IPS DF 4.7 (cell line): ENCODE data around the gene B3GNT8.
"Not testable (repeated sequence)": the region's sequence is repeated elsewhere in the genome, so short reads cannot be mapped to it uniquely, and the experiment has no call there.

ENCODE experiments used
- DNase-seq: peaks from one replicate; pipeline ENCODE4 v3.0.0-alpha.2; 2013; ENCODE audit warnings: low spot score; ENCODE audit errors: extremely low read depth

B3GNT8 gene

DNA sequence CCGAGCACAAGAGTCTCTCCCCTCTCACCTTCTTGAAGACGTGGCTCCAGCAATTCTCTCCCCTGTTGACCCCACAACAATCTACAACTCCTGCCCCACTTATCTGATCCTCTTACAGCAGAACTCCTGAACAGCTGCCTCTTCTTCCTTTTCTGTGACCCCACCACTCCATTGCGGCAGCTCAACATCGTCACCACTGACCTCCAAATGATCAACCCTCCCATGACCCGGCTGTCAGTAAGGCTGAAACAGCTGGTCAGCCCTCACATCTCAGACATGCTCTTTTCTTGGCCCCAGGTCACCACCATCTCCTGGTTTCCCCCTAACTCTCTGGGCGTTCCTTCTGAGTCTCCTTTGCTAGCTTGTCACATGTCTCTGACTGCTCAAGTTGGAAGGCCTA, 31.8 kb downstream of the B3GNT8 start:
- no peak for DNase-seq

DNA sequence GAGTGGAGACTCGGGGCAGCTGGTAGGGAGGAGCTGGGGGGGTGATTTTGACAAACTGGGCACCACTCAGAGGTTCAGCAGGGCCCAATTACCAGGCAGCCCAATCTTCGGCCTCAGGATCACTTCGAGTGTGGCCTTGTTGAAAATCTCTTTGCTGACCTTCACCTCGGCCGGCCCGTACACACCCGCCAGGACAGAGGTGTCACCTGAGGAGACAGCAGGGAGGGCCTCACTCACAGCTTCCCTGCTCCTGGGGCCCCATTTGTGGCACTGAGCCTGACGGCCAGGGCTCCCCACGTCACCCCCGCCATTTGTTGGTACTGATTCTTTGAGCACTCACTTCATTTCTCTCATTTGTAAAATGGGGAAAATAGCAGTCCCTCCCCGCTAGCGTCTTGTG, 34.4 kb downstream of the B3GNT8 start:
- no peak for DNase-seq

DNA sequence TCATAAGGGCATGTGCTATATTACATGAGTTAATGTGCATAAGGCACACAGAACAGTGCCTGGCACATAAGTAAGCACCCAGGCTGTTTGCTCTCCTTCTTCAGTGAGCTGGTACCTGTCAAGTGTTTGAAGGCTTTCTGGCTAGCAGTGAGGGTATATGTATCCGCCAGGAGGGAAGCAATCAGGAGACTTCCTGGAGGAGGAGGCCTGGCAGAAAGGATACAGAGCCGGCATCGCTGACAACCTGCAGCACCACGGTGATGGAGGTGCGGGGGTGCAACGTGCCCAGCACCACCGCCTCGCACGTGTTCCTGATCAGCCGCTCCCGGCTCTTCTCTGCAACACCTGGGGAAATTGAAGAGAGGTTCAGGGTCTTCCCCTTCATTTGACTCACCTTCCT, 35.6 kb downstream of the B3GNT8 start:
- DNase-seq = no peak

GRCh38 chr19:41386442-41386841, 40.7 kb downstream of the B3GNT8 start:
- no peak for DNase-seq

- DNase-seq = no peak
These were observed 42.8 kb downstream of the B3GNT8 start for GRCh38 chr19:41384351-41384750.

- not testable (repeated sequence) for DNase-seq
These were observed 45.6 kb downstream of the B3GNT8 start for GRCh38 chr19:41381536-41381935.

- no peak for DNase-seq
These were observed 49.0 kb downstream of the B3GNT8 start for GRCh38 chr19:41377977-41378709.

DNA sequence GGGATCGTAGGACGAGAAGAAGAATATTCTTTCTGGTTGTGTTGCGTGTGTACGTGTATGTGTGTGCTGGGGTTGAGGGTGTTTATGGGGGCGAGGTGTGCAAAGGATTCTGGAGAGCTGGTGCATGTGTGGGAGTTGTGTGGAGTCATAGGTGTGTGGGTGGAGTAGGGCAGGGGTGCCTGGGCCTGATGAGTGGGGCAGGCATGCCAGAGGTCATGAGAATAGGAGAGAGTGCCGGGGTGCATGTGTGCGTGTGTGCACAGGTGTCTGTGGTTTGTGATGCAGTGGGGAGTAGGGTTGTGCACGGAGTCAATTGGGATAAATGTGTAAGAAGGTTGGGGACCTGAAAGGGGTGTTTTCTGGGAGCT, 50.2 kb downstream of the B3GNT8 start:
- DNase-seq = no peak

DNA sequence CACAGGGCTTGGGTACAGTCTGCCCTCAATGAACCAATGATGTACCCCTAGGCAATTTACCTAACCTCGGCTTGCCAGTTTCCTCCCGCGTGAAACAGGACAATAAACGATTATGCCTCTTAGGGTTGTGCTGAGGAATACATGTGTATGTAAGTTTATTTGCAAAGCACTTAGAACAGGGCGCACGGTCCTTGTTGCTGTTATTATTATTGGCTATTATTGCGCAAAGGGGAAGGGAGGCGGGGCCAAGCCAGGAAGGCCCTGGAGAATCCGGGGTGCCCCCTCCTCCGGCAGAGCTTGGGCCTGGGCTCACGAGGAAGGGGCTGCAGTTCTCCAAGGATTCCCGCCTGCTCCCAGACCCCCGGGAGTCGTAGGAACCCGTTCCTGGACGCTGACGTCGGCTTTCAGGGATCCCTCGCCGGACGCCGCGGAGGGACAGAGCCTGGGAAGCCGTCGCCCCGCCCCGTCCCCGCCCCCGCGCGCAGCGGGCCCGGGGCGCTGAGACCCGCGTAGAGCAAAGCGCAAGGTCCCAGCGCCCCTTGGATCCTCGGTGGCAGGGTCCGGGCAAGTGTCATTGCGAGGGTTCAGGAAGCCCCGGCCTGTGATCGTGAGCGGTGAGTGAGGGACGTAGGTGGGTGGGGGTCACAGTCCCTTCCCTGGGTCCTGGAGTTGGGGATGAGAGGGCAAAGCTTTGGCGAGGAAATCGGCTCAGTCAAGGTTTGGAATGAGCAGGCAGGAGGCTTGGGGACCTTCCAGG, 50.8 kb downstream of the B3GNT8 start, which contains the start of gene TMEM91:
TSS of gene TMEM91 (plus strand) at position 293 of the 757 bp plus-strand sequence. CDS start 1,777 bp downstream, outside the sequence.
- DNase-seq = no peak
